Liver (tissue), 9 donors: ENCODE measurements around the gene ZBTB49. TPM values are rescaled to one million over a fixed set of nuclear protein-coding genes. Genes with fewer than 3 reads are reported as not detected.

Experiments used
- DNase-seq: peaks from one replicate; pipeline ENCODE4 v3.0.0-alpha.2; 2017; ENCODE audit warnings: low spot score
- H3K27ac ChIP-seq, 2 donors: one replicate each; pipeline ENCODE4 v1.7.0; 2013; ENCODE audit warnings: inconsistent platforms in 2 of 2, low read length in 2 of 2, control low read depth in 1 of 2, low read depth in 1 of 2, mild to moderate bottlenecking in 1 of 2
- H3K27me3 ChIP-seq, 4 donors: one replicate each; pipeline versions ENCODE4 v1.6.1 to v1.7.0; 2013; ENCODE audit warnings: low read length in 3 of 4, inconsistent platforms in 1 of 4, mild to moderate bottlenecking in 1 of 4, moderate library complexity in 1 of 4; ENCODE audit not compliant: control insufficient read depth in 4 of 4, insufficient read depth in 4 of 4
- H3K36me3 ChIP-seq, 4 donors: one replicate each; pipeline versions ENCODE4 v1.6.1 to v1.7.0; 2013; ENCODE audit warnings: low read length in 3 of 4, mild to moderate bottlenecking in 3 of 4, low read depth in 1 of 4, moderate library complexity in 1 of 4; ENCODE audit not compliant: control insufficient read depth in 4 of 4, insufficient read depth in 3 of 4
- H3K4me1 ChIP-seq, 4 donors: one replicate each; pipeline versions ENCODE4 v1.6.1 to v1.7.0; 2013; ENCODE audit warnings: low read length in 3 of 4, mild to moderate bottlenecking in 3 of 4, moderate library complexity in 1 of 4; ENCODE audit not compliant: control insufficient read depth in 4 of 4, insufficient read depth in 4 of 4
- H3K4me3 ChIP-seq, 3 donors: one replicate each; pipeline versions ENCODE4 v1.6.1 to v1.7.0; 2013; ENCODE audit warnings: low read length in 3 of 3, control low read depth in 1 of 3, low read depth in 1 of 3, mild to moderate bottlenecking in 1 of 3
- H3K9ac ChIP-seq, 2 donors: one replicate each; pipeline ENCODE4 v1.7.0; 2013; ENCODE audit warnings: low read length in 2 of 2, mild to moderate bottlenecking in 2 of 2, moderate library complexity in 2 of 2, control low read depth in 1 of 2, low read depth in 1 of 2
- H3K9me3 ChIP-seq, 4 donors: one replicate each; pipeline versions ENCODE4 v1.6.1 to v1.7.0; 2013; ENCODE audit warnings: low read length in 3 of 4; ENCODE audit not compliant: control insufficient read depth in 4 of 4
- EGR1 ChIP-seq, 2 donors: IDR thresholded peaks; 2 replicates each; pipeline ENCODE4 v1.6.1; 2016 to 2018; ENCODE audit warnings: antibody characterized with exemption in 2 of 2, low read depth in 2 of 2
- FOXA1 ChIP-seq: IDR thresholded peaks from 2 replicates; pipeline ENCODE4 v1.6.1; 2016; ENCODE audit warnings: antibody characterized with exemption
- FOXA2 ChIP-seq: IDR thresholded peaks from 2 replicates; pipeline ENCODE4 v1.6.1; 2016; ENCODE audit warnings: antibody characterized with exemption
- HNF4G ChIP-seq: IDR thresholded peaks from 2 replicates; pipeline ENCODE4 v1.6.1; 2016; ENCODE audit warnings: antibody characterized with exemption
- NR2F2 ChIP-seq: IDR thresholded peaks from 2 replicates; pipeline ENCODE4 v1.6.1; 2016; ENCODE audit warnings: antibody characterized with exemption
- TAF1 ChIP-seq: conservative IDR thresholded peaks from 2 replicates; pipeline ENCODE4 v1.6.1; 2016; ENCODE audit warnings: antibody characterized with exemption, mild to moderate bottlenecking
- YY1 ChIP-seq: IDR thresholded peaks from 2 replicates; pipeline ENCODE4 v1.6.1; 2016; ENCODE audit warnings: antibody characterized with exemption, mild to moderate bottlenecking
- WGBS: extraction: QIAGEN DNeasy Blood & Tissue Kit; methylation state at CpG from one replicate; pipeline ENCODE4 v1.1.7; 2013; 5-methylcytosine and 5-hydroxymethylcytosine counted together
- polyA plus RNA-seq, 2 donors: library from polyadenylated mRNA; stranded (reverse) in 1 of 2; unstranded in 1 of 2; fragments of 200-250 nt in 1 of 2; fragments of >200 nt in 1 of 2; fragmentation: Nextera tagmentation in 1 of 2; extraction: Ambion mirVana in 1 of 2; gene quantifications; one replicate each; pipeline versions ENCODE4 v1.2.1 to v1.2.3, GENCODE V29; 2013 to 2015
- total RNA-seq, 2 donors: library from RNA; depleted of rRNA; stranded (reverse); fragments of >200 nt; gene quantifications; one replicate each; pipeline ENCODE4 v1.2.3, GENCODE V29; 2014
- TF ChIP-seq, protein P1 (sequence below): IDR thresholded peaks from 2 replicates; pipeline ENCODE4 v1.6.1; 2016; ENCODE audit warnings: antibody characterized with exemption
- TF ChIP-seq, protein P2 (sequence below): IDR thresholded peaks from 2 replicates; pipeline ENCODE4 v1.6.1; 2016; ENCODE audit warnings: antibody characterized with exemption
- TF ChIP-seq, protein P3 (sequence below): fragments of 150-350 bp; IDR thresholded peaks from 2 replicates; pipeline ENCODE4 v1.5.1; 2017; ENCODE audit warnings: improper control_type of control experiment, low read depth, low read length; ENCODE audit not compliant: missing input control
- TF ChIP-seq, protein P4 (sequence below): IDR thresholded peaks from 2 replicates; pipeline ENCODE4 v1.6.1; 2016; ENCODE audit warnings: antibody characterized with exemption, mild to moderate bottlenecking
- TF ChIP-seq, protein P5 (sequence below): IDR thresholded peaks from 2 replicates; pipeline ENCODE4 v1.6.1; 2016; ENCODE audit warnings: antibody characterized with exemption
- donor health status: healthy.
- donor health status: healthy.
- donor health status: healthy.
- donor health status: healthy.
- donor health status: healthy.

ZBTB49 gene
- total and polyA plus RNA-seq, 4 donors = 1.3 to 3.8 (median 2.0) TPM

DNA sequence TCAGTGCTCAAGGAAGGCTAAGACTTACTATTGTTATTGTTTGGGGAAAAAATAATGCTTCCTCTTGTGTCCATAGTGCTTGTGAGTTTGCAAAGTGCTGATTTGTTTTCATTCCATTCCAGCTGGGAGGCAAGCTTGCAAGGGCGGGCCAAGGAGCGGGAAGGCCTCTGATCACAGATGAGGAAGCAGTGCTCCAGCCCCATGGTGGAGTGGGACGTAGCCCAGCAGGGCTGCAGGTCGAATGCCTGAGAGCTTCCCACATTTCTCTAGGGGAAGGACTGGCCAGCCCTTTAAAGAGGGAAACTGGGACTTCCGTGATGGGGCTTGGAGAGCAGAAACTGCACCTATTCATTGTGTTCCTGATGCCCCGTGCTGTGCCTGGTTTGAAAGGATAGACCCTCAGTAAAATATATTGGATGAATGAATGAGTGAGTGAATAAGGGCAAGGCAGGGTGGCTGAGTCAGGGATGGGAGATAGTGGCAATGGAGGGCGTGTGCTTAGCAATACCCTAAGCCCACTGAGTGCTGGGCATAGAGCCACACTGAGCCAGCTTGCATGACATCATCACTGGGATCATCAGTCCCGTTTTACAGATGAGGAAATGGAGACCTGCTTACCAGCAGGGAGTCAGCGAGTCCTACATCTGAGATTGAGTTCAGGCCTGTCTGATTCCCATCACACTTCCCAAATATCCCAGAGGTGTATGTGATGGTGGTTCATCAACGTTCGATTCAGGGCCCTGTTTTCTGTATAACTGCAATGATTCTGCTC, 78.9 kb downstream of the ZBTB49 start:
- H3K9me3 ChIP-seq = no peaks in the 10 kb centered on the region
- 77% methylated on average over 11 of the region's 11 CpGs for WGBS
- no peak overlapping the region for H3K27ac ChIP-seq
- no peak overlapping the region for H3K4me3 ChIP-seq
- no peaks in the 10 kb centered on the region for H3K4me1 ChIP-seq
- H3K36me3 ChIP-seq = no peaks in the 10 kb centered on the region
- TF ChIP-seq, protein P1, sequence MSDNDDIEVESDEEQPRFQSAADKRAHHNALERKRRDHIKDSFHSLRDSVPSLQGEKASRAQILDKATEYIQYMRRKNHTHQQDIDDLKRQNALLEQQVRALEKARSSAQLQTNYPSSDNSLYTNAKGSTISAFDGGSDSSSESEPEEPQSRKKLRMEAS = no peak
- TF ChIP-seq, protein P2, sequence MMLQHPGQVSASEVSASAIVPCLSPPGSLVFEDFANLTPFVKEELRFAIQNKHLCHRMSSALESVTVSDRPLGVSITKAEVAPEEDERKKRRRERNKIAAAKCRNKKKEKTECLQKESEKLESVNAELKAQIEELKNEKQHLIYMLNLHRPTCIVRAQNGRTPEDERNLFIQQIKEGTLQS = no peak
- TF ChIP-seq HNF4G (no peak), FOXA2 (no peak), YY1 (no peak), EGR1 (IDR thresholded peaks at IDR 0.05; ENCODE audit: low read depth in 2 of 2) (no peak), TAF1 (no peak), FOXA1 (no peak), NR2F2 (no peak)
- TF ChIP-seq, protein P3, sequence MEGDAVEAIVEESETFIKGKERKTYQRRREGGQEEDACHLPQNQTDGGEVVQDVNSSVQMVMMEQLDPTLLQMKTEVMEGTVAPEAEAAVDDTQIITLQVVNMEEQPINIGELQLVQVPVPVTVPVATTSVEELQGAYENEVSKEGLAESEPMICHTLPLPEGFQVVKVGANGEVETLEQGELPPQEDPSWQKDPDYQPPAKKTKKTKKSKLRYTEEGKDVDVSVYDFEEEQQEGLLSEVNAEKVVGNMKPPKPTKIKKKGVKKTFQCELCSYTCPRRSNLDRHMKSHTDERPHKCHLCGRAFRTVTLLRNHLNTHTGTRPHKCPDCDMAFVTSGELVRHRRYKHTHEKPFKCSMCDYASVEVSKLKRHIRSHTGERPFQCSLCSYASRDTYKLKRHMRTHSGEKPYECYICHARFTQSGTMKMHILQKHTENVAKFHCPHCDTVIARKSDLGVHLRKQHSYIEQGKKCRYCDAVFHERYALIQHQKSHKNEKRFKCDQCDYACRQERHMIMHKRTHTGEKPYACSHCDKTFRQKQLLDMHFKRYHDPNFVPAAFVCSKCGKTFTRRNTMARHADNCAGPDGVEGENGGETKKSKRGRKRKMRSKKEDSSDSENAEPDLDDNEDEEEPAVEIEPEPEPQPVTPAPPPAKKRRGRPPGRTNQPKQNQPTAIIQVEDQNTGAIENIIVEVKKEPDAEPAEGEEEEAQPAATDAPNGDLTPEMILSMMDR = no peak
- TF ChIP-seq, protein P4, sequence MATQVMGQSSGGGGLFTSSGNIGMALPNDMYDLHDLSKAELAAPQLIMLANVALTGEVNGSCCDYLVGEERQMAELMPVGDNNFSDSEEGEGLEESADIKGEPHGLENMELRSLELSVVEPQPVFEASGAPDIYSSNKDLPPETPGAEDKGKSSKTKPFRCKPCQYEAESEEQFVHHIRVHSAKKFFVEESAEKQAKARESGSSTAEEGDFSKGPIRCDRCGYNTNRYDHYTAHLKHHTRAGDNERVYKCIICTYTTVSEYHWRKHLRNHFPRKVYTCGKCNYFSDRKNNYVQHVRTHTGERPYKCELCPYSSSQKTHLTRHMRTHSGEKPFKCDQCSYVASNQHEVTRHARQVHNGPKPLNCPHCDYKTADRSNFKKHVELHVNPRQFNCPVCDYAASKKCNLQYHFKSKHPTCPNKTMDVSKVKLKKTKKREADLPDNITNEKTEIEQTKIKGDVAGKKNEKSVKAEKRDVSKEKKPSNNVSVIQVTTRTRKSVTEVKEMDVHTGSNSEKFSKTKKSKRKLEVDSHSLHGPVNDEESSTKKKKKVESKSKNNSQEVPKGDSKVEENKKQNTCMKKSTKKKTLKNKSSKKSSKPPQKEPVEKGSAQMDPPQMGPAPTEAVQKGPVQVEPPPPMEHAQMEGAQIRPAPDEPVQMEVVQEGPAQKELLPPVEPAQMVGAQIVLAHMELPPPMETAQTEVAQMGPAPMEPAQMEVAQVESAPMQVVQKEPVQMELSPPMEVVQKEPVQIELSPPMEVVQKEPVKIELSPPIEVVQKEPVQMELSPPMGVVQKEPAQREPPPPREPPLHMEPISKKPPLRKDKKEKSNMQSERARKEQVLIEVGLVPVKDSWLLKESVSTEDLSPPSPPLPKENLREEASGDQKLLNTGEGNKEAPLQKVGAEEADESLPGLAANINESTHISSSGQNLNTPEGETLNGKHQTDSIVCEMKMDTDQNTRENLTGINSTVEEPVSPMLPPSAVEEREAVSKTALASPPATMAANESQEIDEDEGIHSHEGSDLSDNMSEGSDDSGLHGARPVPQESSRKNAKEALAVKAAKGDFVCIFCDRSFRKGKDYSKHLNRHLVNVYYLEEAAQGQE = no peak
- TF ChIP-seq, protein P5, sequence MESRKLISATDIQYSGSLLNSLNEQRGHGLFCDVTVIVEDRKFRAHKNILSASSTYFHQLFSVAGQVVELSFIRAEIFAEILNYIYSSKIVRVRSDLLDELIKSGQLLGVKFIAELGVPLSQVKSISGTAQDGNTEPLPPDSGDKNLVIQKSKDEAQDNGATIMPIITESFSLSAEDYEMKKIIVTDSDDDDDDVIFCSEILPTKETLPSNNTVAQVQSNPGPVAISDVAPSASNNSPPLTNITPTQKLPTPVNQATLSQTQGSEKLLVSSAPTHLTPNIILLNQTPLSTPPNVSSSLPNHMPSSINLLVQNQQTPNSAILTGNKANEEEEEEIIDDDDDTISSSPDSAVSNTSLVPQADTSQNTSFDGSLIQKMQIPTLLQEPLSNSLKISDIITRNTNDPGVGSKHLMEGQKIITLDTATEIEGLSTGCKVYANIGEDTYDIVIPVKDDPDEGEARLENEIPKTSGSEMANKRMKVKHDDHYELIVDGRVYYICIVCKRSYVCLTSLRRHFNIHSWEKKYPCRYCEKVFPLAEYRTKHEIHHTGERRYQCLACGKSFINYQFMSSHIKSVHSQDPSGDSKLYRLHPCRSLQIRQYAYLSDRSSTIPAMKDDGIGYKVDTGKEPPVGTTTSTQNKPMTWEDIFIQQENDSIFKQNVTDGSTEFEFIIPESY = no peak
- H3K27me3 ChIP-seq = no peaks in the 10 kb centered on the region
- H3K9ac ChIP-seq = no peak overlapping the region
- DNase-seq = no peak

Other genes with a start within 250 kb of the ZBTB49 start
- not detected for gene OTOP1, start 63.3 kb upstream of the ZBTB49 start, total RNA-seq
- not detected for gene OTOP1, start 63.3 kb upstream of the ZBTB49 start, polyA plus RNA-seq
- 10 to 100 TPM in 1 of 2 donors, 1 to 10 TPM in 1; 7.6 to 11.3 TPM for gene TMEM128, start 42.0 kb upstream of the ZBTB49 start, total RNA-seq
- 1 to 10 TPM; 9.1 to 9.2 TPM for gene TMEM128, start 42.0 kb upstream of the ZBTB49 start, polyA plus RNA-seq
- gene LYAR, start 97 bp upstream of the ZBTB49 start, total RNA-seq = 1 to 10 TPM; 3.9 to 4.8 TPM
- gene LYAR, start 97 bp upstream of the ZBTB49 start, polyA plus RNA-seq = 1 to 10 TPM; 4.5 to 5.0 TPM
- under 1 TPM; under 0.01 to 0.33 TPM for gene NSG1, start 96.9 kb downstream of the ZBTB49 start, total RNA-seq
- under 1 TPM; 0.11 to 0.15 TPM for gene NSG1, start 96.9 kb downstream of the ZBTB49 start, polyA plus RNA-seq